Tibial nerve (tissue), 4 donors: ENCODE measurements around the gene TPH1.

ENCODE experiments used
- CTCF ChIP-seq, 5 experiments: fragments of 200-600 bp in 3 of 5; fragments of 450-650 bp in 2 of 5; sonication (generic) in 3 of 5; IDR thresholded peaks; one replicate each; pipeline ENCODE4 v1.5.1; 2016 to 2019; ENCODE audit warnings: antibody characterized with exemption in 5 of 5, mild to moderate bottlenecking in 3 of 5, moderate library complexity in 2 of 5
- EP300 ChIP-seq, 2 donors: sonication (generic); formaldehyde crosslinking; IDR thresholded peaks; one replicate each; pipeline ENCODE4 v1.6.1; 2017; ENCODE audit warnings: antibody characterized with exemption in 2 of 2, mild to moderate bottlenecking in 1 of 2
- POLR2A ChIP-seq, 2 donors: fragments of 450-650 bp; IDR thresholded peaks; one replicate each; pipeline ENCODE4 v1.6.1; 2017; ENCODE audit warnings: antibody characterized with exemption in 2 of 2, mild to moderate bottlenecking in 2 of 2, moderate library complexity in 2 of 2

GRCh38 chr11:18066626-18067025 is 20.6 kb upstream of the TPH1 start:
- TF ChIP-seq CTCF (IDR thresholded peaks at IDR 0.05): no peak
- TF ChIP-seq EP300 (IDR thresholded peaks at IDR 0.05): no peak
- no peak for TF ChIP-seq POLR2A (IDR thresholded peaks at IDR 0.05)
